Natural killer cell (primary cell): ENCODE measurements around the gene DDX31. TPM values are rescaled to one million over a fixed set of nuclear protein-coding genes. Genes with fewer than 3 reads are reported as not detected.

Experiments used
- ATAC-seq, 3 donors: fragments of 150-1000 bp in 2 of 3; fragments of 200-7000 bp in 1 of 3; cut with Tn5 transposase; 1 replicate in 1 of 3; 2 replicates in 2 of 3; pipeline ENCODE4 v1.10.0; 2021; ENCODE audit warnings: mild to moderate bottlenecking in 2 of 3, moderate library complexity in 2 of 3
- DNase-seq, 2 donors: peaks; one replicate each; pipeline versions ENCODE4 v3.0.0 to v3.0.0-alpha.2; 2013 to 2021; ENCODE audit warnings: mixed read lengths in 1 of 2
- H3K27ac ChIP-seq: one replicate; pipeline ENCODE4 v1.5.1; 2013; ENCODE audit warnings: mild to moderate bottlenecking, low read length
- H3K27me3 ChIP-seq: one replicate; pipeline ENCODE4 v1.6.1; 2013; ENCODE audit warnings: low read length; ENCODE audit not compliant: control insufficient read depth, insufficient read depth
- H3K36me3 ChIP-seq: one replicate; pipeline ENCODE4 v1.6.1; 2013; ENCODE audit warnings: low read length; ENCODE audit not compliant: control insufficient read depth, insufficient read depth
- H3K4me1 ChIP-seq: one replicate; pipeline ENCODE4 v1.6.1; 2013; ENCODE audit warnings: low read length; ENCODE audit not compliant: control insufficient read depth, insufficient read depth
- H3K4me3 ChIP-seq: one replicate; pipeline ENCODE4 v1.5.1; 2013; ENCODE audit warnings: low read length
- H3K9me3 ChIP-seq: one replicate; pipeline ENCODE4 v1.6.1; 2013; ENCODE audit warnings: low read length; ENCODE audit not compliant: control insufficient read depth, insufficient read depth
- H3K27ac Mint-ChIP-seq, 2 donors: one replicate each; pipeline ENCODE4 v1.8.0; 2022; ENCODE audit warnings: mild to moderate bottlenecking in 2 of 2, mixed read lengths in 2 of 2, moderate library complexity in 1 of 2
- H3K27me3 Mint-ChIP-seq, 2 donors: one replicate each; pipeline ENCODE4 v1.8.0; 2022; ENCODE audit warnings: low read depth in 2 of 2, mixed read lengths in 2 of 2
- H3K36me3 Mint-ChIP-seq: one replicate; pipeline ENCODE4 v1.8.0; 2022; ENCODE audit warnings: mixed read lengths
- H3K4me1 Mint-ChIP-seq, 2 donors: one replicate each; pipeline ENCODE4 v1.8.0; 2022; ENCODE audit warnings: mixed read lengths in 2 of 2
- H3K4me3 Mint-ChIP-seq: one replicate; pipeline ENCODE4 v1.8.0; 2022; ENCODE audit warnings: mild to moderate bottlenecking, moderate library complexity, mixed read lengths
- H3K9me3 Mint-ChIP-seq, 2 donors: one replicate each; pipeline ENCODE4 v1.8.0; 2022; ENCODE audit warnings: mixed read lengths in 2 of 2
- CTCF ChIP-seq: fragments of 200-600 bp; IDR thresholded peaks from one replicate; pipeline ENCODE4 v1.8.0; 2022; ENCODE audit warnings: antibody characterized with exemption
- WGBS: methylation state at CpG from one replicate; pipeline ENCODE4 v1.1.7; 2013; ENCODE audit warnings: missing lambda C conversion rate; ENCODE audit not compliant: insufficient coverage; 5-methylcytosine and 5-hydroxymethylcytosine counted together
- intact Hi-C: fragments of 100-400 bp; cut with micrococcal nuclease; formaldehyde crosslinking; loops from one replicate; pipeline ENCODE4 v1.14.2; 2022
- total RNA-seq, 4 donors: library from RNA; stranded (reverse); fragments of 120-200 nt in 1 of 4; gene quantifications; one replicate each; pipeline versions ENCODE4 v1.2.3 to v1.2.4, GENCODE V29; 2013 to 2022

The DDX31 gene
- total RNA-seq, 3 donors from 2014 or later (not counting 1 experiment from before 2014, with no cell fraction given), result 6.5 to 12.2 (median 11.5) TPM

GRCh38 chr9:132564526-132564925 lies 105.3 kb downstream of the DDX31 start:
- Histone ChIP-seq H3K9me3 (no peaks in the 10 kb centered on the region), H3K27me3 (peaks cover 4% of the 10 kb centered on the region), H3K27ac (no peak overlapping the region), H3K36me3 (no peaks in the 10 kb centered on the region), H3K4me1 (no peaks in the 10 kb centered on the region), H3K4me3 (no peak overlapping the region)
- Mint-ChIP-seq H3K9me3 (no peaks in the 10 kb centered on the region), H3K36me3 (no peaks in the 10 kb centered on the region), H3K4me1 (no peaks in the 10 kb centered on the region), H3K27ac (no peak overlapping the region), H3K4me3 (no peak overlapping the region), H3K27me3 (peaks cover 22 to 42% of the 10 kb centered on the region in 2 donors)
- ATAC-seq (no peak), DNase-seq (no peak)
- WGBS, result 84% methylated on average over 6 of the region's 6 CpGs
- intact Hi-C loops, result no loop called here
- TF ChIP-seq CTCF, result no peak

- DNase-seq, result no peak
- no peak for ATAC-seq
Observed at GRCh38 chr9:132562306-132562573, 107.5 kb downstream of the DDX31 start.

GRCh38 chr9:132560616-132561202 lies 109.1 kb downstream of the DDX31 start:
- 48% methylated on average over 14 of the region's 14 CpGs for WGBS
- Mint-ChIP-seq H3K4me1 (no peaks in the 10 kb centered on the region), H3K4me3 (no peak overlapping the region), H3K36me3 (no peaks in the 10 kb centered on the region), H3K27ac (no peak overlapping the region), H3K27me3 (peaks cover 30 to 67% of the 10 kb centered on the region in 2 donors), H3K9me3 (no peaks in the 10 kb centered on the region)
- ATAC-seq, result no peak
- DNase-seq, result no peak
- no peaks in the 10 kb centered on the region for H3K9me3 ChIP-seq
- H3K27me3 ChIP-seq, result peaks cover 4% of the 10 kb centered on the region
- no peak for TF ChIP-seq CTCF
- intact Hi-C loops, result no loop called here
- H3K27ac ChIP-seq, result no peak overlapping the region
- no peaks in the 10 kb centered on the region for H3K36me3 ChIP-seq
- H3K4me1 ChIP-seq, result no peaks in the 10 kb centered on the region
- no peak overlapping the region for H3K4me3 ChIP-seq

More at GRCh38 chr9:132562306-132562573, 107.5 kb downstream of the DDX31 start:
- intact Hi-C loops, result no loop called here
- H3K27ac ChIP-seq, result no peak overlapping the region
- no peak for TF ChIP-seq CTCF
- WGBS, result 56% methylated on average over 4 of the region's 4 CpGs
- H3K27me3 ChIP-seq, result peaks cover 4% of the 10 kb centered on the region
- no peaks in the 10 kb centered on the region for H3K4me1 ChIP-seq
- H3K4me1 Mint-ChIP-seq, result no peaks in the 10 kb centered on the region
- H3K36me3 Mint-ChIP-seq, result no peaks in the 10 kb centered on the region
- no peak overlapping the region for H3K4me3 ChIP-seq
- no peak overlapping the region for H3K27ac Mint-ChIP-seq
- H3K4me3 Mint-ChIP-seq, result no peak overlapping the region
- no peaks in the 10 kb centered on the region for H3K9me3 Mint-ChIP-seq
- H3K27me3 Mint-ChIP-seq, result peaks cover 27 to 53% of the 10 kb centered on the region in 2 donors
- no peaks in the 10 kb centered on the region for H3K36me3 ChIP-seq
- H3K9me3 ChIP-seq, result no peaks in the 10 kb centered on the region

GRCh38 chr9:132559711-132560110 lies 110.1 kb downstream of the DDX31 start:
- Histone ChIP-seq H3K9me3 (no peaks in the 10 kb centered on the region), H3K36me3 (no peaks in the 10 kb centered on the region), H3K27ac (no peak overlapping the region), H3K4me3 (no peak overlapping the region), H3K4me1 (no peaks in the 10 kb centered on the region), H3K27me3 (peaks cover 4% of the 10 kb centered on the region)
- WGBS, result 100% methylated on average over 2 of the region's 2 CpGs
- Mint-ChIP-seq H3K36me3 (no peaks in the 10 kb centered on the region), H3K4me1 (no peaks in the 10 kb centered on the region), H3K27me3 (peaks cover 33 to 75% of the 10 kb centered on the region in 2 donors), H3K4me3 (no peak overlapping the region), H3K27ac (no peak overlapping the region), H3K9me3 (no peaks in the 10 kb centered on the region)
- ATAC-seq (no peak), DNase-seq (no peak)
- intact Hi-C loops, result no loop called here
- no peak for TF ChIP-seq CTCF
